GM18868 (cell line): ENCODE measurements around the gene MAP4.
"Not testable (repeated sequence)": the region's sequence is repeated elsewhere in the genome, so short reads cannot be mapped to it uniquely, and the experiment has no call there.

Experiments used
- ATAC-seq: cut with Tn5 transposase; IDR thresholded peaks from one replicate; pipeline ENCODE4 v1.9.1; 2021; ENCODE audit warnings: mild to moderate bottlenecking, moderate library complexity; ENCODE audit not compliant: unreplicated experiment

MAP4 gene

DNA sequence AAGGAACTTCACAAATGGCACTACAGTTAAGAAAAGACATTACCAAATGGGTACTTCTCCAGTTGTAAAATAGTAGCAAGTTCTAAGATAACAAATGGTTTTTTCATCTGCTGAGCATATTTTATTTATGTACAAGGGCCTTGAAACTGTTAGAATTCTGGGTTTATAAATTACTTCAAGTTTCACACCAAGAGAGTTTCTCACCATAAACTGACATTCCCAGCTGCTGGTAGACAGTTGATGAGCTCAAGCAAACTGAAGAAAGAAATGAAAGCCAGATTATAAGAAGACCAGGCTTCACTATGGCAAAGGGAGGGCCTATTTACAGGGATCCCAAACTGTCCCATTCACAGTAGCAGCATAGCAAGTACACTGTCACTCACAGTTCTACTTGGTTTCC is 113.5 kb downstream of the MAP4 start:
- ATAC-seq, result no peak

- ATAC-seq, result no peak
Measured at GRCh38 chr3:47901280-47901833, 114.9 kb downstream of the MAP4 start.

GRCh38 chr3:47899495-47900108 is 116.6 kb downstream of the MAP4 start:
- no peak for ATAC-seq

DNA sequence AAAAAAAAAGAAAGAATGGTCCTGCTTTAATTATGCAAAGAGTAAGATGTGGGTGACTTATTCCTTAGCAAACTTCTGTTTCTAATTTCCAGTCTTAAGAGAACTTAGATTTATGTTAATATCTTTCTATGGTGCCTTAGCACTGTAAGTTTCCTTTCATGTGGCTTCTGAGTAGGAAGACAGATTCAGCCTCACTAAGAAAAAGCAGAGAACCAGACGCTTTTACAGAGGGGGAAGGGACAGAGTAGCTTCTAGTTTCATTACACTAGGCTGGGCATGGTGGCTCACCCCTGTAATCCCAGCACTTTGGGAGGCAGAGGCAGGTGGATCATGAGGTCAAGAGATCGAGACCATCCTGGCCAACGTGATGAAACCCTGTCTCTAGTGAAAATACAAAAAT is 118.3 kb downstream of the MAP4 start:
- no peak for ATAC-seq

DNA sequence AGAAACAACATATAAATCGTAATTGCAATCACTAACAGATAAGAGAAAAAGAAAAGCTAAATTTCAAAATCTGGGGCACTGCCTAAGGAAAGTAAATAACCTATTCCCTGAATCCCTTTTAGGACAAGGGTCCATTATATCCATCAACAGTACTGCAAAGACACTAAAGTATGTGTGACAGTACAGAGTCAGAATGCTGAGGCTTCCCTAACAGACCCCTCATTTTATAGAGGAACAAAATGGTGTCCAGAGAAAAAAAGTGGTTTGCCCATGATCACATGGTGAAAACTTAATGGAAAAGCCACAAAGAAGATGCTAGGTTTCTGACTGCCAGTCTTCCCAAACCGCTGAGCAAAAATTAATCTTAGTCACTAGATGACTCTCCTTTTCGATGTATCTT is 119.5 kb downstream of the MAP4 start:
- no peak for ATAC-seq

GRCh38 chr3:47895241-47895640 is 121.0 kb downstream of the MAP4 start:
- no peak for ATAC-seq

DNA sequence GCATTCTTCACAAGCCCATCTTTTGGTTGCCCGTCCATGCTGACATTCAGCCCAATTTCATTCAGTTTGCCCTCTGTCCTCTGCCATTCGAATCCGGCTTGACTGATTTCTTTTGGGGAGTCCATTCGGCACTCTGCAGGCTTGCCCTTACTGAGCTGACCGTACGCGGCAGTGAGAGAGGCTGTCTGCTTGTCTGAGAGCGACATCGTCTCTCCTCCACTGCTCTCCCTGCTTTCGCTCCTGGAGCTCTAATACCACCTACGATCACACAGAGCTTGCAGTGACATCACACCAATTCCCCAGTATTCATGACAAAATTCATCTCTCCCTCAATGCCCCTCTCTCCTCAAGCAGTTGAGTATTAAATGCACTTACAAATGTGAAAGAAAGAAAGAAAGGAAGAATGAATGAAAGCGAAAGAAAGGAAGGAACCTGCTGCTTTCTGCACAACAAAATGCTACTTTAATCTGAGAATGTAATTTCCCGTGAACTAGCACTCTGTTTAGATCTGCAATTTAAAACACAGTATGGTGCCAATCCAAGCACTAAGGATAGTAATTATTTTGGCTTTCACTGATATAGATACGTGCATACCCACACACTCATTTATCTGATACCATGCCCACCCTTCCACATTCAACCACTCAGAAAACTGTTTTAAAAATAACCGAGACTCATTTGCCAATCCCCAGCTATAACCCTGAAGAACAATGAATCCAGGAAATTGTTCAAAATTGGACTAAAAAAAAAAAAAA is 123.8 kb downstream of the MAP4 start:
- no peak for ATAC-seq

GRCh38 chr3:47891613-47892005 is 124.6 kb downstream of the MAP4 start:
- no peak for ATAC-seq

GRCh38 chr3:47890828-47891612 is 125.2 kb downstream of the MAP4 start:
- no peak for ATAC-seq

- no peak for ATAC-seq
Measured at GRCh38 chr3:47890126-47890827, 125.9 kb downstream of the MAP4 start.

DNA sequence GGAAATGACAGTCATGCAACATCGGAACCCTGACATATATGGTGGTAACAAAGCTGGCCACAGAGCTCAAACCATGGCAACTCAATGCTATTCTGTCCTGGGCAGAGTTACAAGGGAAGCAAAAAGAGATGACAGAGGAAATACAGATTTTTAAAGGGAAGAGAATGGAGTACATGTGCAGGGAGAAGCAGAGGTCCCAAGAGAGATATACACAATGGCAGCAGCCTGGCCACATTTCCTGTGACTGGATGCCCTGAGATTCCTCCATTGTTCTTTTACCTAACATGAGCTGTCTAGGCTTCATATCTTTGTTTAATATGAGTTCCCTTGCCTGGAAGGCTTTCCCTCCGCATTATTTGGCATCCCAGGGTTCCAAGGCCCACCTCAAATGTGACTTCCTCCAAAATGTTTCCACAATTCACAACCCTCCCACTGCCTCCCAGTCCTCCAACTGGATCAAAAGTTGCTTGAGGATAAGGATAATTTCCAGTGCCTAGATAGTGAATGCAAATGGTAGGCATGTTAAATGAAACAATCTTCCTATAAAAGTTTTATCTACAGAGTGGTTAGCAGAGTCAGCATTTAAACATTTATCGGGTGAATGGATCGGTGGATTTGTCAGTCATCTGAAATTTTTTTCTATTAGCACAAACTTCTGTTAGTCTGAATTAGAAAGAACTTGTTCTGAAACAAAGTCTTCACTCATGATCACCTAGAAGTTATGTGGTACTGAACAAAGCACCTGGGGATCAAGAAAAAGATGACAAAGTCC is 127.0 kb downstream of the MAP4 start:
- no peak for ATAC-seq

DNA sequence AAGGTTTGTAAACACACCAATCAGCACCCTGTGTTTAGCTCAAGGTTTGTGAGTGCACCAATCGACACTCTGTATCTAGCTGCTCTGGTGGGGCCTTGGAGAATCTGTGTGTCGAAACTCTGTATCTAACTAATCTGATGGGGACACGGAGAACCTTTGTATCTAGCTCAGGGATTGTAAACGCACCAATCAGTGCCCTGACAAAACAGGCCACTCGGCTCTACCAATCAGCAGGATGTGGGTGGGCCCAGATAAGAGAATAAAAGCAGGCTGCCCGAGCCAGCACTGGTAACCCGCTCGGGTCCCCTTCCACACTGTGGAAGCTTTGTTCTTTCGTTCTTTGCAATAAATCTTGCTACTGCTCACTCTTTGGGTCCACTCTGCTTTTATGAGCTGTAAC is 128.2 kb downstream of the MAP4 start:
- not testable (repeated sequence) for ATAC-seq

GRCh38 chr3:47885168-47885567 is 131.0 kb downstream of the MAP4 start:
- ATAC-seq, result no peak

DNA sequence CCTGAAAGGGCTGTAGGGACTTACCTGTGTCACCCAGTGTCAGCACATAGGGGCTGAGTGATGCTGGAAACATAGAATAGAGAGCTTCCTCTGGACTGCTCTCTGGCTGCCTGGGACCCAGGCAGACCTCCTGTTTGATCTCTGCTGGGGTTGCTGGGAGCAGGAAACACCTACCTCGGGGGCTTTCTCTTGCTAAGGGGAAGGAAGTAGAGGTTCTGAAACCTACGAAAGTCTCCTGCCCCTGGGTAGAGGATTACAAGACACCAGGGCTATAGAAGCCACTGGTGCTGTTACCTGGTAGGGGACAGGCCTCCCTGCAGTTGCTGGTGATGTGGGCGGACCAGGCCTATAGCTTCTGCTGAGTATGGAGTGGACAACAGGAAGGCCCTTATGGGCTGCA is 131.6 kb downstream of the MAP4 start:
- ATAC-seq, result no peak

DNA sequence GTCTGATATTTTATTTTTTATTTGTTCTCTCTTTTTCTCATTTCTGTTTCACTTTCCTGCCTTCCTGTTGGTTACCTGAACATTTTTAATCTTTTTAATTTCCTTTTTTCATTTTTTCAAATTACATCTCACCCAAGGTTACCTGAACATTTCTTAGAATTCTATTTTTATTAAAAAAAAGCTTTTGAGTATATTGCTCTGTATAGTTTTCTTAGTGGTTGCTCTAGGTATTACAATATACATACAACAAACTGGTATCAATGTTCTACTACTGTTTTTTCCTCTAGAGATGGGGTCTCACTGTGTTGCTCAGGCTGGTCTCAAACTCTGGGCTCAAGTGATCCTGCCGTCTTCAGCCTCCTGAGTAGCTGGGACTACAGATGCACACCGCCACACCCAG is 133.9 kb downstream of the MAP4 start:
- ATAC-seq, result no peak

- no peak for ATAC-seq
Measured at GRCh38 chr3:47877719-47878118, 138.5 kb downstream of the MAP4 start.

DNA sequence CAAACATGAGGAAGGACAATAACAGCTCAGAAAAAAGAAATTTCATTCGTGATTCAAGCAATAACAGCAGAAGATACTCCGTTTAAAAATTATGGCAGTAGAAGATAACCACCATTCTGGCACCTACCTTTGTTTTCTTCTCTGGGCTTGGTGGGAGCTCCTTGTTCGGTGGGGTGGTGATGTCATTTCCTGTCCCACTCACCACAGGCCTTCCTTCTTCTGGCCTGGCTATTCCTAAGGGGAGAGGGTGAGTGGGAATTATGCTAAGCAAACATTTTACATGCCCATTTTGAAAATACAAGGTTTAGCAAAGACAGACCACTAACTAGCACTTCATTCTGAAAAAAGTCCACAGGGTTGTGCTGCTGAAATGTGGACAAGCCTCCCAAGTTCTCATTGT is 138.9 kb downstream of the MAP4 start:
- ATAC-seq, result no peak

GRCh38 chr3:47874913-47875312 is 141.3 kb downstream of the MAP4 start:
- ATAC-seq, result no peak

DNA sequence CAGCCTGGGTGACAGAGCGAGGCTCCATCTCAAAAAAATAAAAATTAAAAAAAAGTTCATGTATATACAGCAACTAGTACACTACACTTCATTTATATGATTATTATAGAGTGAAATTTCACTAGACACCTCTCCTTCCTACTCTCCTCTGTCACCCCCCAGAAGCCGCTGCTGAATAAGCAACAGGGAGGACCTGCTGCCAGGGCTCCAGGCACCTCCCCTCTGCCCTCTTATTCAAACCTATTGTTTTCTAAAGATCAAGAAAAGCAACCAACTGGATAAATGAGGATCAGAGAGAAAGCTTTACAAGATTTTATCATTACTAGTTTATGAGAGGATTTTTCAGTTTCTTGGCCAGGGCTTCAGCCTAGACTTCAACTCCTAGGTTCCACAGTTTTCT is 141.8 kb downstream of the MAP4 start:
- ATAC-seq, result no peak

- ATAC-seq, result no peak
Measured at GRCh38 chr3:47872916-47873315, 143.3 kb downstream of the MAP4 start.
